MM.1S (cell line): ENCODE data around the gene CFAP298.

Source experiments
- CTCF ChIP-seq: fragments of 300-600 bp; sonication (generic); IDR thresholded peaks from 2 replicates; pipeline ENCODE4 v1.5.1; 2016; ENCODE audit warnings: antibody characterized with exemption, low read length, mixed read lengths
- EZH2 ChIP-seq: fragments of 300-600 bp; sonication (generic); optimal IDR thresholded peaks from 2 replicates; pipeline ENCODE3; 2017; ENCODE audit warnings: low read depth, mild to moderate bottlenecking, antibody characterized with exemption, low read length, mixed read lengths
- EZH2phosphoT487 ChIP-seq: fragments of 300-600 bp; sonication (generic); IDR thresholded peaks from 2 replicates; pipeline ENCODE4 v1.6.1; 2018; ENCODE audit warnings: antibody characterized with exemption, low read length

- TF ChIP-seq CTCF: no peak
- TF ChIP-seq EZH2: no peak
- TF ChIP-seq EZH2phosphoT487: no peak
Observed at GRCh38 chr21:32567626-32568025, 44.6 kb downstream of the CFAP298 start.
